ENCODE data around the gene MTF1.

DNA sequence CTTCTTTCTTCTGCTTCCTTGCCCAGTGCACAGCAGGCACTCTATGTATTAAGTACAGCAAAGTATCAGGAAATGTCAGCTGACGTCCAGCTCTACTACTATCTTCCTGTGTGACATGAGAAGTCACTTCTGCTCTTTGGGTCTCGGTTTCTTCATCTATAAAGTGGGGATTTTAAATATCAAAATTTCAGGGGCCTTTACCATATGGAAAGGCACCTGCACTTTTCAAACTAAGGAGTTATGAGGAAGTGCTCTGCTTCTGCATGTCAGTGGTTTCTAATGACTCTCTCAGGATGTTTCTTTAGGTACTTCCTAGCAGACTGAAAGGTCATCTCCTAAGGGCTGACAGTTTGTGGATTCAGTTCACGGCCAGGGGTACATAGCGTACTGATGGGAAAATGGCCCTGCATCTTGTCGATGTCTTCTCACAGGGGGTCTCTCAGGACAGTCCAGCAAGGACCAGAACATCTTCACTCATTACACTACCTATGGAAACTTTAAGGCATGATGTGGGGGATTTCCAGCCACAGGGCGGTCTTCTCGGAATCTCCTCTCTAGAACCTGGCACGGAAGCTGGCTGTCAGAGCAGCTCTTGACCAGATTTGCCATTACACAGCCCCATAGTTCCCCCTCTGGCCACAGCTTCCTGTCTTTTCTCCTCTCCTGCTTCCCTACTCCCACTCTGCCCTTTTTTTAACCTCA is 42.0 kb upstream of the MTF1 start:
- TF ChIP-seq, protein P1, sequence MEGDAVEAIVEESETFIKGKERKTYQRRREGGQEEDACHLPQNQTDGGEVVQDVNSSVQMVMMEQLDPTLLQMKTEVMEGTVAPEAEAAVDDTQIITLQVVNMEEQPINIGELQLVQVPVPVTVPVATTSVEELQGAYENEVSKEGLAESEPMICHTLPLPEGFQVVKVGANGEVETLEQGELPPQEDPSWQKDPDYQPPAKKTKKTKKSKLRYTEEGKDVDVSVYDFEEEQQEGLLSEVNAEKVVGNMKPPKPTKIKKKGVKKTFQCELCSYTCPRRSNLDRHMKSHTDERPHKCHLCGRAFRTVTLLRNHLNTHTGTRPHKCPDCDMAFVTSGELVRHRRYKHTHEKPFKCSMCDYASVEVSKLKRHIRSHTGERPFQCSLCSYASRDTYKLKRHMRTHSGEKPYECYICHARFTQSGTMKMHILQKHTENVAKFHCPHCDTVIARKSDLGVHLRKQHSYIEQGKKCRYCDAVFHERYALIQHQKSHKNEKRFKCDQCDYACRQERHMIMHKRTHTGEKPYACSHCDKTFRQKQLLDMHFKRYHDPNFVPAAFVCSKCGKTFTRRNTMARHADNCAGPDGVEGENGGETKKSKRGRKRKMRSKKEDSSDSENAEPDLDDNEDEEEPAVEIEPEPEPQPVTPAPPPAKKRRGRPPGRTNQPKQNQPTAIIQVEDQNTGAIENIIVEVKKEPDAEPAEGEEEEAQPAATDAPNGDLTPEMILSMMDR (IDR thresholded peaks at IDR 0.05): no peak
- TF ChIP-seq POLR2A (IDR thresholded peaks at IDR 0.05): no peak
